ENCODE data around the gene CLDND2. TPM values are rescaled to one million over a fixed set of nuclear protein-coding genes. Genes with fewer than 3 reads are reported as not detected.

Gene CLDND2
- total and polyA plus RNA-seq, 10 donors = 0.36 to 4.9 (median 2.5) TPM; not detected in 2

- intact Hi-C loops (cut with DNase I; ENCODE audit: low total_unique reads) = no loop called here
- Histone ChIP-seq H3K27ac (no peak overlapping the region), H3K27me3 (replicated peaks in 1 of 7) (peaks cover 0 to 67% (median 12%) of the 10 kb centered on the region in 7 donors), H3K4me3 (no peak overlapping the region), H3K9me3 (no peaks in the 10 kb centered on the region), H3K4me1 (peaks cover 0 to 3% (median 1%) of the 10 kb centered on the region in 6 donors), H3K36me3 (no peaks in the 10 kb centered on the region)
- peak; percentile 55 for DNase-seq
- WGBS, 5 donors = 82 to 88% (median 85%) methylated on average over 8 to 14 of the region's 14 CpGs
- TF ChIP-seq POLR2AphosphoS5 (IDR thresholded peaks at IDR 0.05) = no peak
- no peak for TF ChIP-seq CTCF (IDR thresholded peaks at IDR 0.05 in 8 of 11, conservative IDR thresholded peaks at IDR 0.05 in 3 of 11)
- TF ChIP-seq POLR2A (IDR thresholded peaks at IDR 0.05) = no peak
Observed at GRCh38 chr19:51321799-51322198, 47.0 kb downstream of the CLDND2 start.

- Histone ChIP-seq H3K4me3 (no peak overlapping the region), H3K4me1 (no peaks in the 10 kb centered on the region), H3K36me3 (no peaks in the 10 kb centered on the region), H3K27me3 (replicated peaks in 1 of 7) (peaks cover 0 to 52% (median 0%) of the 10 kb centered on the region in 7 donors), H3K9me3 (no peaks in the 10 kb centered on the region), H3K27ac (no peak overlapping the region)
- TF ChIP-seq POLR2A (IDR thresholded peaks at IDR 0.05) (no peak), POLR2AphosphoS5 (IDR thresholded peaks at IDR 0.05) (peak in 1 of 3 donors; percentile 25)
- intact Hi-C loops (cut with DNase I; ENCODE audit: low total_unique reads) = no loop called here
- 52 to 60% (median 55%) methylated on average over 12 to 14 of the region's 14 CpGs for WGBS, 5 donors
- DNase-seq = peak; percentile 34
Observed at GRCh38 chr19:51320280-51320657, 48.5 kb downstream of the CLDND2 start.

- TF ChIP-seq POLR2A (IDR thresholded peaks at IDR 0.05) (no peak), CTCF (IDR thresholded peaks at IDR 0.05 in 8 of 11, conservative IDR thresholded peaks at IDR 0.05 in 3 of 11) (no peak), POLR2AphosphoS5 (IDR thresholded peaks at IDR 0.05) (no peak)
- DNase-seq = peak; percentile 19
- intact Hi-C loops (cut with DNase I; ENCODE audit: low total_unique reads) = no loop called here
- Histone ChIP-seq H3K27me3 (replicated peaks in 1 of 7) (peaks cover 0 to 51% (median 0%) of the 10 kb centered on the region in 7 donors), H3K36me3 (no peaks in the 10 kb centered on the region), H3K4me1 (no peaks in the 10 kb centered on the region), H3K27ac (no peak overlapping the region), H3K4me3 (no peak overlapping the region), H3K9me3 (peaks cover 0 to 5% (median 0%) of the 10 kb centered on the region in 8 donors)
- 83 to 92% (median 87%) methylated on average over 3 to 14 of the region's 14 CpGs for WGBS, 5 donors
Observed at GRCh38 chr19:51319649-51320279, 49.0 kb downstream of the CLDND2 start.

- Histone ChIP-seq H3K36me3 (no peaks in the 10 kb centered on the region), H3K27ac (no peak overlapping the region), H3K9me3 (peaks cover 0 to 10% (median 0%) of the 10 kb centered on the region in 8 donors), H3K4me1 (peaks cover 0 to 3% (median 0%) of the 10 kb centered on the region in 6 donors), H3K4me3 (no peak overlapping the region), H3K27me3 (replicated peaks in 1 of 7) (peaks cover 0 to 51% (median 0%) of the 10 kb centered on the region in 7 donors)
- intact Hi-C loops (cut with DNase I; ENCODE audit: low total_unique reads) = no loop called here
- 75 to 81% (median 79%) methylated on average over 13 to 23 of the region's 23 CpGs for WGBS, 5 donors
- TF ChIP-seq POLR2A (IDR thresholded peaks at IDR 0.05) (no peak), POLR2AphosphoS5 (IDR thresholded peaks at IDR 0.05) (no peak), CTCF (IDR thresholded peaks at IDR 0.05 in 8 of 11, conservative IDR thresholded peaks at IDR 0.05 in 3 of 11) (no peak)
- peak; percentile 36 for DNase-seq
Observed at GRCh38 chr19:51318687-51319648, 49.8 kb downstream of the CLDND2 start.

All from spleen (tissue), 11 donors.